RPMI8226 (cell line): ENCODE measurements around the gene GPR160.

ENCODE experiments used
- DNase-seq: peaks from one replicate; pipeline ENCODE4 v3.0.0-alpha.2; 2015

Gene GPR160

GRCh38 chr3:170128259-170128976 lies 90.6 kb downstream of the GPR160 start:
- DNase-seq: peak; percentile 98

- peak; percentile 80 for DNase-seq
Measured at GRCh38 chr3:170128977-170129431, 91.2 kb downstream of the GPR160 start.

- no peak for DNase-seq
Measured at GRCh38 chr3:170130532-170130931, 92.7 kb downstream of the GPR160 start.

DNA sequence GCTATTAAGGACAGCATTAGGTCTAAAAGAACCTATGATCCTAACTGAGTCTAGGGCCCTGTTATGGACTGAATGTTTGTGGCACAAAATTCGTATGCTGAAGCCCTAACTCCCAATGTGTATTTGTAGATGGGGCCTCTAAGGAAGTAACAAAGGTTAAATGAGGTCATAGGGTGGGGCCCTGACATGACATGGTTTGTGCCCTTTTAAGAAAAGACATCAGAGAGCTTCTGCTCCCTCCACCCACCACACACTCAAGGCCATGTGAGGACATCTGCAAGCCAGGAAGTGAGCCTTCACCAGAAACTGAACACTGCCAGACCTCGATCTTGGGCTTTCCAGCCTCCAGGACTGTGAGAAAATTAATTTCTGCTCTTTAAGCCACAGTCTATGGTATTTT lies 94.5 kb downstream of the GPR160 start:
- peak; percentile 74 for DNase-seq
